H9 (cell line): Measurements from ENCODE around the gene PROP1. TPM values are rescaled to one million over a fixed set of nuclear protein-coding genes. Genes with fewer than 3 reads are reported as not detected.
A peak's percentile ranks its signal among the peaks of the same experiment; 100 is the strongest.

Experiments used
- DNase-seq: peaks from one replicate; pipeline ENCODE4 v3.0.0-alpha.2; 2017
- H2AFZ ChIP-seq: one replicate; pipeline ENCODE4 v1.6.1; 2013; ENCODE audit warnings: mild to moderate bottlenecking, low read length, control low read depth, moderate library complexity
- H2AK5ac ChIP-seq: 2 replicates; pipeline ENCODE4 v1.6.1; 2013; ENCODE audit warnings: low read length, control low read depth, mixed read lengths; ENCODE audit not compliant: insufficient read length
- H2BK120ac ChIP-seq: one replicate; pipeline ENCODE4 v1.6.1; 2013; ENCODE audit warnings: low read depth, mild to moderate bottlenecking, low read length, control low read depth, inconsistent platforms; ENCODE audit not compliant: poor library complexity, severe bottlenecking
- H2BK12ac ChIP-seq: 2 replicates; pipeline ENCODE4 v1.6.1; 2013; ENCODE audit warnings: low read length, control low read depth, mixed read lengths, low read depth; ENCODE audit not compliant: insufficient read length
- H2BK15ac ChIP-seq: 2 replicates; pipeline ENCODE4 v1.6.1; 2013; ENCODE audit warnings: low read depth, low read length, control low read depth
- H2BK20ac ChIP-seq: one replicate; pipeline ENCODE4 v1.6.1; 2013; ENCODE audit warnings: low read depth, mild to moderate bottlenecking, low read length, control low read depth, inconsistent platforms; ENCODE audit not compliant: poor library complexity, severe bottlenecking
- H2BK5ac ChIP-seq: 2 replicates; pipeline ENCODE4 v1.6.1; 2013; ENCODE audit warnings: low read length, control low read depth, mixed read lengths; ENCODE audit not compliant: insufficient read length
- H3K14ac ChIP-seq: 2 replicates; pipeline ENCODE4 v1.6.1; 2013; ENCODE audit warnings: low read length, control low read depth; ENCODE audit not compliant: insufficient read depth
- H3K18ac ChIP-seq: 2 replicates; pipeline ENCODE4 v1.6.1; 2013; ENCODE audit warnings: low read depth, mild to moderate bottlenecking, mixed read lengths, low read length, control low read depth; ENCODE audit not compliant: insufficient read length
- H3K23ac ChIP-seq: 2 replicates; pipeline ENCODE4 v1.6.1; 2013; ENCODE audit warnings: low read length, control low read depth, mixed read lengths, low read depth; ENCODE audit not compliant: insufficient read length
- H3K23me2 ChIP-seq: 2 replicates; pipeline ENCODE4 v1.6.1; 2013; ENCODE audit warnings: low read depth, mild to moderate bottlenecking, mixed read lengths, low read length, control low read depth; ENCODE audit not compliant: insufficient read length, poor library complexity, severe bottlenecking
- H3K27ac ChIP-seq: 2 replicates; pipeline ENCODE4 v1.5.1; 2013; ENCODE audit warnings: low read length, control low read depth, mixed read lengths, low read depth; ENCODE audit not compliant: insufficient read length
- H3K27me3 ChIP-seq: 2 replicates; pipeline ENCODE4 v1.6.1; 2013; ENCODE audit warnings: low read length, control low read depth, inconsistent platforms; ENCODE audit not compliant: insufficient read depth
- H3K4ac ChIP-seq: 2 replicates; pipeline ENCODE4 v1.6.1; 2013; ENCODE audit warnings: low read depth, mild to moderate bottlenecking, control low read depth, inconsistent platforms, low read length, moderate library complexity
- H3K4me1 ChIP-seq: 2 replicates; pipeline ENCODE4 v1.6.1; 2013; ENCODE audit warnings: low read length, control low read depth, inconsistent platforms; ENCODE audit not compliant: insufficient read depth
- H3K4me2 ChIP-seq: 2 replicates; pipeline ENCODE4 v1.6.1; 2013; ENCODE audit warnings: low read length, control low read depth, mixed read lengths; ENCODE audit not compliant: insufficient read length, insufficient read depth
- H3K56ac ChIP-seq: 2 replicates; pipeline ENCODE4 v1.6.1; 2013; ENCODE audit warnings: low read depth, mild to moderate bottlenecking, mixed read lengths, low read length, control low read depth; ENCODE audit not compliant: insufficient read length
- H3K79me1 ChIP-seq: 2 replicates; pipeline ENCODE4 v1.6.1; 2013; ENCODE audit warnings: low read depth, mild to moderate bottlenecking, moderate library complexity, low read length, control low read depth, inconsistent platforms; ENCODE audit not compliant: insufficient read depth, poor library complexity, severe bottlenecking
- H3K79me2 ChIP-seq: 2 replicates; pipeline ENCODE4 v1.6.1; 2013; ENCODE audit warnings: low read length, control low read depth, inconsistent platforms; ENCODE audit not compliant: insufficient read depth
- H3K9ac ChIP-seq: 2 replicates; pipeline ENCODE4 v1.6.1; 2013; ENCODE audit warnings: low read length, control low read depth, mixed read lengths; ENCODE audit not compliant: insufficient read length; ENCODE audit errors: extremely low read depth
- H3K9me3 ChIP-seq: one replicate; pipeline ENCODE4 v1.6.1; 2013; ENCODE audit warnings: low read depth, low read length, inconsistent platforms; ENCODE audit not compliant: control insufficient read depth
- H3T11ph ChIP-seq: one replicate; pipeline ENCODE4 v1.6.1; 2013; ENCODE audit warnings: mild to moderate bottlenecking, low read length, control low read depth, inconsistent platforms
- H4K20me1 ChIP-seq: one replicate; pipeline ENCODE4 v1.6.1; 2013; ENCODE audit not compliant: control insufficient read depth, insufficient read length, insufficient read depth
- H4K5ac ChIP-seq: 2 replicates; pipeline ENCODE4 v1.6.1; 2013; ENCODE audit warnings: low read depth, mild to moderate bottlenecking, mixed read lengths, low read length, control low read depth; ENCODE audit not compliant: insufficient read length
- H4K8ac ChIP-seq: replicated peaks from 2 replicates; pipeline ENCODE4 v1.6.1; 2013; ENCODE audit warnings: low read length, control low read depth, mixed read lengths, low read depth; ENCODE audit not compliant: insufficient read length
- H4K91ac ChIP-seq: 2 replicates; pipeline ENCODE4 v1.6.1; 2013; ENCODE audit warnings: low read depth, mild to moderate bottlenecking, moderate library complexity, mixed read lengths, low read length, control low read depth; ENCODE audit not compliant: insufficient read length
- H3K27ac Mint-ChIP-seq, 3 experiments: 2 replicates in 2 of 3; 3 replicates in 1 of 3; pipeline ENCODE4 v1.8.0; 2020 to 2021; ENCODE audit warnings: mixed read lengths in 3 of 3, mild to moderate bottlenecking in 1 of 3, moderate library complexity in 1 of 3
- H3K27me3 Mint-ChIP-seq: 2 replicates; pipeline ENCODE4 v1.8.0; 2021; ENCODE audit warnings: low read depth, mild to moderate bottlenecking, moderate library complexity, mixed read lengths
- H3K36me3 Mint-ChIP-seq, 3 experiments: 2 replicates in 2 of 3; 3 replicates in 1 of 3; pipeline ENCODE4 v1.8.0; 2020 to 2021; ENCODE audit warnings: low read depth in 3 of 3, mixed read lengths in 3 of 3; ENCODE audit not compliant: insufficient read depth in 1 of 3
- H3K4me1 Mint-ChIP-seq, 2 experiments: 2 replicates each; pipeline ENCODE4 v1.8.0; 2020; ENCODE audit warnings: mixed read lengths in 2 of 2
- H3K4me3 Mint-ChIP-seq, 2 experiments: 2 replicates in 1 of 2; 3 replicates in 1 of 2; pipeline ENCODE4 v1.8.0; 2020 to 2021; ENCODE audit warnings: mild to moderate bottlenecking in 2 of 2, mixed read lengths in 2 of 2, moderate library complexity in 1 of 2
- H3K9me3 Mint-ChIP-seq, 2 experiments: 2 replicates in 1 of 2; 3 replicates in 1 of 2; pipeline ENCODE4 v1.8.0; 2020; ENCODE audit warnings: mild to moderate bottlenecking in 2 of 2, mixed read lengths in 2 of 2, moderate library complexity in 1 of 2
- WGBS: extraction: QIAGEN DNeasy Blood & Tissue Kit; methylation state at CpG from one replicate; pipeline ENCODE4 v1.1.7; 2013; ENCODE audit warnings: missing lambda C conversion rate, low lambda C conversion rate, mixed read lengths; ENCODE audit not compliant: insufficient read length; ENCODE audit errors: extremely low coverage; 5-methylcytosine and 5-hydroxymethylcytosine counted together
- total RNA-seq: library from RNA; stranded (reverse); gene quantifications from 2 replicates; pipeline ENCODE4 v1.2.1, GENCODE V29; 2021
- TF ChIP-seq, protein P1 (sequence below): fragments of 200-600 bp; sonication (generic); conservative IDR thresholded peaks from 3 replicates; pipeline ENCODE4 v1.8.0; 2021; ENCODE audit warnings: antibody characterized with exemption, mild to moderate bottlenecking

The PROP1 gene
- total RNA-seq, 1 experiment from 2014 or later: not detected

DNA sequence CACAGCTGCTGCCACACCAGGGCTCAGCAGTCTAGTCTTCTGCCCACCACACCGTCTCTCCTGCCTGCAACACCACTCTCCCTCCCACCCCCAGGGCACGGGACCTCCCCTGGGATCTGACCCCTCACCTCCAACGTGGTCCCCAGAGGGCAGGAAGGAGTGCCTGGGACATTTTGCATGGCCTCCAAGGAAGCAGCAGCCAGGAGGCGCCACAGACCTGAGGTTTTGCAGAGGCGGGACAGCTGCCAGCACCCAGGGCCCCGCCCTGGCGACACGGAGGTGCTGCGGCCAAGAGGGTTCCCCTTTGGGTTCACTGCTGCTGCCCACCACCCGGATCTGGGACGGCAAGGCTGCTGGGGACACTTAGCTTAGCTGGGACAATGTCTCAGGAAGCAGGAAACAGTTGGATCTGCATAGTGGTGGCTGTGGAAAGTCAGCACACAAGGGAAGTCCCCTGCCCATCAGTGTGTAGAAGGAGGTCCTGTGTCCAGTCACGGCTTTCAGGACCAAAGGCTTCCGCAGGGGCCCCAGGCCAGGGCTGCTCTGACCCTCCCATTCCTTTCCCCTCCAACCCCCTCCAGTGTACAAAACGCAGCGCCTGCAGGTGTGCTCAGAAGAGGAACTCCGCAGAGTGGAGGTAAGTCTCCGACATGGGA, 13.8 kb downstream of the PROP1 start:
- H3K4me2 ChIP-seq: no peak overlapping the region
- WGBS: no CpG with 5 or more reads among the region's 17 CpGs
- TF ChIP-seq, protein P1, sequence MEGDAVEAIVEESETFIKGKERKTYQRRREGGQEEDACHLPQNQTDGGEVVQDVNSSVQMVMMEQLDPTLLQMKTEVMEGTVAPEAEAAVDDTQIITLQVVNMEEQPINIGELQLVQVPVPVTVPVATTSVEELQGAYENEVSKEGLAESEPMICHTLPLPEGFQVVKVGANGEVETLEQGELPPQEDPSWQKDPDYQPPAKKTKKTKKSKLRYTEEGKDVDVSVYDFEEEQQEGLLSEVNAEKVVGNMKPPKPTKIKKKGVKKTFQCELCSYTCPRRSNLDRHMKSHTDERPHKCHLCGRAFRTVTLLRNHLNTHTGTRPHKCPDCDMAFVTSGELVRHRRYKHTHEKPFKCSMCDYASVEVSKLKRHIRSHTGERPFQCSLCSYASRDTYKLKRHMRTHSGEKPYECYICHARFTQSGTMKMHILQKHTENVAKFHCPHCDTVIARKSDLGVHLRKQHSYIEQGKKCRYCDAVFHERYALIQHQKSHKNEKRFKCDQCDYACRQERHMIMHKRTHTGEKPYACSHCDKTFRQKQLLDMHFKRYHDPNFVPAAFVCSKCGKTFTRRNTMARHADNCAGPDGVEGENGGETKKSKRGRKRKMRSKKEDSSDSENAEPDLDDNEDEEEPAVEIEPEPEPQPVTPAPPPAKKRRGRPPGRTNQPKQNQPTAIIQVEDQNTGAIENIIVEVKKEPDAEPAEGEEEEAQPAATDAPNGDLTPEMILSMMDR: peak; percentile 84

More for the DNA sequence above, 13.8 kb downstream of the PROP1 start:
- H4K5ac ChIP-seq: no peak overlapping the region
- H3K14ac ChIP-seq: no peak overlapping the region; the same call in 1 of the 2 replicates
- H3K79me2 ChIP-seq: no peaks in the 10 kb centered on the region
- no peak overlapping the region for H2AFZ ChIP-seq
- no peak overlapping the region for H3K4me3 Mint-ChIP-seq
- no peaks in the 10 kb centered on the region for H3K23me2 ChIP-seq
- DNase-seq: peak; percentile 87
- H3K4me1 Mint-ChIP-seq: peaks cover 13 to 20% of the 10 kb centered on the region in 2 experiments
- H3K9ac ChIP-seq: no peak overlapping the region
- H3K9me3 ChIP-seq: no peaks in the 10 kb centered on the region
- H3K9me3 Mint-ChIP-seq: peaks cover 0 to 4% of the 10 kb centered on the region in 2 experiments; a peak in 2 of 5 replicates
- no peak overlapping the region for H3T11ph ChIP-seq
- no peak overlapping the region for H3K23ac ChIP-seq
- no peaks in the 10 kb centered on the region for H4K20me1 ChIP-seq
- no peak overlapping the region for H2BK12ac ChIP-seq
- H2AK5ac ChIP-seq: no peak overlapping the region
- no peaks in the 10 kb centered on the region for H3K36me3 Mint-ChIP-seq
- H3K18ac ChIP-seq: peak overlapping the region; percentile 25
- no peak overlapping the region for H2BK15ac ChIP-seq
- no peak overlapping the region for H2BK5ac ChIP-seq
- H3K4ac ChIP-seq: no peak overlapping the region
- no peaks in the 10 kb centered on the region for H3K4me1 ChIP-seq
- no peak overlapping the region for H2BK120ac ChIP-seq
- no peak overlapping the region for H3K56ac ChIP-seq
- no peak overlapping the region for H4K8ac ChIP-seq
- no peak overlapping the region for H2BK20ac ChIP-seq
- H3K27me3 Mint-ChIP-seq: no peaks in the 10 kb centered on the region; the same call in 1 of the 2 replicates
- no peak overlapping the region; a peak in 1 of 7 replicates for H3K27ac Mint-ChIP-seq
- no peak overlapping the region for H3K27ac ChIP-seq
- no peak overlapping the region for H4K91ac ChIP-seq
- H3K79me1 ChIP-seq: no peaks in the 10 kb centered on the region
- H3K27me3 ChIP-seq: no peaks in the 10 kb centered on the region
